Measurements from ENCODE around the gene MVD.
A peak's percentile ranks its signal among the peaks of the same experiment; 100 is the strongest.

The MVD gene

GRCh38 chr16:88639231-88640038, 23.5 kb downstream of the MVD start:
- no peak for DNase-seq

GRCh38 chr16:88638323-88639230, 24.3 kb downstream of the MVD start, which contains the start of gene IL17C:
Gene IL17C, plus strand, starts transcription at chr16:88638572. Its CDS starts 70 bp downstream, at chr16:88638642.
- DNase-seq, result no peak

GRCh38 chr16:88636488-88637265, 26.2 kb downstream of the MVD start:
- DNase-seq, result no peak

GRCh38 chr16:88635671-88636319, 27.1 kb downstream of the MVD start:
- DNase-seq, result no peak

- DNase-seq, result no peak
Observed at GRCh38 chr16:88634994-88635670, 27.8 kb downstream of the MVD start.

GRCh38 chr16:88634141-88634993, 28.5 kb downstream of the MVD start:
- peak; percentile 37 for DNase-seq

- DNase-seq, result peak; percentile 33
Observed at GRCh38 chr16:88633684-88634140, 29.2 kb downstream of the MVD start.

GRCh38 chr16:88632587-88632930, 30.3 kb downstream of the MVD start:
- no peak for DNase-seq

GRCh38 chr16:88631920-88632586, 30.8 kb downstream of the MVD start:
- no peak for DNase-seq

- DNase-seq, result no peak
Observed at GRCh38 chr16:88631384-88631783, 31.5 kb downstream of the MVD start.

GRCh38 chr16:88630941-88631340, 31.9 kb downstream of the MVD start:
- no peak for DNase-seq

- DNase-seq, result no peak
Observed at GRCh38 chr16:88630433-88630832, 32.5 kb downstream of the MVD start.

- DNase-seq, result no peak
Observed at GRCh38 chr16:88629835-88630234, 33.1 kb downstream of the MVD start.

- DNase-seq, result no peak
Observed at GRCh38 chr16:88628512-88628974, 34.3 kb downstream of the MVD start.

- no peak for DNase-seq
Observed at GRCh38 chr16:88627531-88628411, 35.1 kb downstream of the MVD start.

- no peak for DNase-seq
Observed at GRCh38 chr16:88626646-88627045, 36.2 kb downstream of the MVD start.

GRCh38 chr16:88624977-88625576, 37.8 kb downstream of the MVD start:
- no peak for DNase-seq

- no peak for DNase-seq
Observed at GRCh38 chr16:88624481-88624880, 38.4 kb downstream of the MVD start.

- no peak for DNase-seq
Observed at GRCh38 chr16:88623858-88624257, 39.0 kb downstream of the MVD start.
